ENCODE results near the gene DBP. TPM values are rescaled to one million over a fixed set of nuclear protein-coding genes. Genes with fewer than 3 reads are reported as not detected.
A peak's percentile ranks its signal among the peaks of the same experiment; 100 is the strongest.

DBP gene
- total and polyA plus RNA-seq, 2 of the 13 experiments (the other 11 are each of a cell fraction or from before 2014, with no cell fraction given) = 1.7 to 5.8 TPM

DNA sequence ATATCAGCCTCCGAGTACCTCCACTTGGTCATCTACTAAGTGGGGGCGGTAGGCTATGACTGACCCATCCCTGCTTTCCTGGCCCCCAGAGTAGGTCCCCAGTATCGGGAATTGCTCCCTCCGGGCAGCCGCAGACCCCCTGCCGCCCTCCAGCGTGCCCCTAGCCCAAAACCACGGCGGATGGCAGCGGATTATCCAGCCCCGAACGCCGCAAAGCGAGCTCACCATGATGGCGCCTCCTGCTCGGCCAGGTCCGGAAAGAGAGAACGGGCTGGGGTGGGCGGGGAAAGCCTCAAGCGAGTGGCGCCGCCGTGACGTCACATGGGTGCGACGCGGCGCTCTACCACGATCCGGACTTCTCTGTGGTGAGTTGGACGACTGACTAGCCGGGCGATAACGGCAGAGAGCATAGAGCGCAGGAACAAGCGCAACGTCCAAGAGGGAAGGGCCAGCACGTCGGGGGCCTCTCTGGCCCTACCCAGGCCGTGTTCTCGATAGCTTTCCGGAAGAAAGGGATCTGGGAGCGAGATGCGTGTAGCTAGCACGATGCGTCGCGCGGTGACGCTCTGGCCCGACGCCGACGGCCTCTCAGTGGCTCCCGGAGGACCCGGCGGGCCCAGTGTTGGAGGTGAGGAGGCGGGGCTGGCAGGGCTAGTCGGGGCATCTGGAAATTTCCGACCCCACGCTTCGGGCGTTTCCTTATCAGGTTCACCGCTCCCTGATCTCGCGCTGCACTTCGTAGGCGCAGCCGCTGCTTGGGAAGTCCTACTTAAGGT lies 18.1 kb downstream of the DBP start, which contains the start of the genes RPL18 and SPHK2 (continued):
- TF ChIP-seq, protein P1, sequence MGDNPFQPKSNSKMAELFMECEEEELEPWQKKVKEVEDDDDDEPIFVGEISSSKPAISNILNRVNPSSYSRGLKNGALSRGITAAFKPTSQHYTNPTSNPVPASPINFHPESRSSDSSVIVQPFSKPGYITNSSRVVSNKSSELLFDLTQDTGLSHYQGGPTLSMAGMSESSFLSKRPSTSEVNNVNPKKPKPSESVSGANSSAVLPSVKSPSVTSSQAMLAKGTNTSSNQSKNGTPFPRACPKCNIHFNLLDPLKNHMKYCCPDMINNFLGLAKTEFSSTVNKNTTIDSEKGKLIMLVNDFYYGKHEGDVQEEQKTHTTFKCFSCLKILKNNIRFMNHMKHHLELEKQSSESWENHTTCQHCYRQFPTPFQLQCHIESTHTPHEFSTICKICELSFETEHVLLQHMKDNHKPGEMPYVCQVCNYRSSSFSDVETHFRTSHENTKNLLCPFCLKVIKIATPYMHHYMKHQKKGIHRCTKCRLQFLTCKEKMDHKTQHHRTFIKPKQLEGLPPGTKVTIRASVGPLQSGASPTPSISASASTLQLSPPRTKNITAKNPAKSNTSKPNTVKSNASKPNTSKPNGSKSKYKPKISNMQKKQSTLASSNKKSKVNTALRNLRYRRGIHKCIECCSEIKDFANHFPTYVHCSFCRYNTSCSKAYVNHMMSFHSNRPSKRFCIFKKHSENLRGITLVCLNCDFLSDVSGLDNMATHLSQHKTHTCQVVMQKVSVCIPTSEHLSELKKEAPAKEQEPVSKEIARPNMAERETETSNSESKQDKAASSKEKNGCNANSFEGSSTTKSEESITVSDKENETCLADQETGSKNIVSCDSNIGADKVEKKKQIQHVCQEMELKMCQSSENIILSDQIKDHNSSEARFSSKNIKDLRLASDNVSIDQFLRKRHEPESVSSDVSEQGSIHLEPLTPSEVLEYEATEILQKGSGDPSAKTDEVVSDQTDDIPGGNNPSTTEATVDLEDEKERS (CRISPR knock-in tag; IDR thresholded peaks at IDR 0.05) = no peak
- TF ChIP-seq, protein P2, sequence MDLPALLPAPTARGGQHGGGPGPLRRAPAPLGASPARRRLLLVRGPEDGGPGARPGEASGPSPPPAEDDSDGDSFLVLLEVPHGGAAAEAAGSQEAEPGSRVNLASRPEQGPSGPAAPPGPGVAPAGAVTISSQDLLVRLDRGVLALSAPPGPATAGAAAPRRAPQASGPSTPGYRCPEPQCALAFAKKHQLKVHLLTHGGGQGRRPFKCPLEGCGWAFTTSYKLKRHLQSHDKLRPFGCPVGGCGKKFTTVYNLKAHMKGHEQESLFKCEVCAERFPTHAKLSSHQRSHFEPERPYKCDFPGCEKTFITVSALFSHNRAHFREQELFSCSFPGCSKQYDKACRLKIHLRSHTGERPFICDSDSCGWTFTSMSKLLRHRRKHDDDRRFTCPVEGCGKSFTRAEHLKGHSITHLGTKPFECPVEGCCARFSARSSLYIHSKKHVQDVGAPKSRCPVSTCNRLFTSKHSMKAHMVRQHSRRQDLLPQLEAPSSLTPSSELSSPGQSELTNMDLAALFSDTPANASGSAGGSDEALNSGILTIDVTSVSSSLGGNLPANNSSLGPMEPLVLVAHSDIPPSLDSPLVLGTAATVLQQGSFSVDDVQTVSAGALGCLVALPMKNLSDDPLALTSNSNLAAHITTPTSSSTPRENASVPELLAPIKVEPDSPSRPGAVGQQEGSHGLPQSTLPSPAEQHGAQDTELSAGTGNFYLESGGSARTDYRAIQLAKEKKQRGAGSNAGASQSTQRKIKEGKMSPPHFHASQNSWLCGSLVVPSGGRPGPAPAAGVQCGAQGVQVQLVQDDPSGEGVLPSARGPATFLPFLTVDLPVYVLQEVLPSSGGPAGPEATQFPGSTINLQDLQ (CRISPR knock-in tag; IDR thresholded peaks at IDR 0.05) = peak; percentile 91
- TF ChIP-seq, protein P3, sequence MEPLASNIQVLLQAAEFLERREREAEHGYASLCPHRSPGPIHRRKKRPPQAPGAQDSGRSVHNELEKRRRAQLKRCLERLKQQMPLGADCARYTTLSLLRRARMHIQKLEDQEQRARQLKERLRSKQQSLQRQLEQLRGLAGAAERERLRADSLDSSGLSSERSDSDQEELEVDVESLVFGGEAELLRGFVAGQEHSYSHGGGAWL (CRISPR knock-in tag; IDR thresholded peaks at IDR 0.05) = peak; percentile 92; the same call in 1 of the 2 replicates
- TF ChIP-seq ZNF790 (CRISPR knock-in tag; IDR thresholded peaks at IDR 0.05; ENCODE audit: borderline replicate concordance) (no peak), ZNF766 (CRISPR knock-in tag; IDR thresholded peaks at IDR 0.05; ENCODE audit: borderline replicate concordance) (peak; percentile 17; the same call in 1 of the 2 replicates), ZNF678 (CRISPR knock-in tag; IDR thresholded peaks at IDR 0.05) (no peak), ZNF780A (CRISPR knock-in tag; IDR thresholded peaks at IDR 0.05) (peak; percentile 90; the same call in 1 of the 2 replicates), ZNF3 (CRISPR knock-in tag; IDR thresholded peaks at IDR 0.05) (peak; percentile 57), RFX3 (CRISPR knock-in tag; IDR thresholded peaks at IDR 0.05) (0 out of 2 replicates have a peak, but pooled peaks have one; percentile 34), MIER2 (CRISPR knock-in tag; IDR thresholded peaks at IDR 0.05) (peak; percentile 68; the same call in 1 of the 2 replicates), NRL (CRISPR knock-in tag; IDR thresholded peaks at IDR 0.05; ENCODE audit: borderline replicate concordance) (peak; percentile 94), ZNF672 (CRISPR knock-in tag; IDR thresholded peaks at IDR 0.05) (peak; percentile 86), ATRX (CRISPR knock-in tag; IDR thresholded peaks at IDR 0.05; ENCODE audit: borderline replicate concordance) (no peak), NFKB2 (CRISPR knock-in tag; IDR thresholded peaks at IDR 0.05; ENCODE audit: borderline replicate concordance) (peak; percentile 60; the same call in 1 of the 2 replicates), WIZ (CRISPR knock-in tag; IDR thresholded peaks at IDR 0.05) (peak; percentile 95), ZNF230 (CRISPR knock-in tag; IDR thresholded peaks at IDR 0.05) (peak; percentile 51; the same call in 1 of the 2 replicates), ZNF12 (CRISPR knock-in tag; IDR thresholded peaks at IDR 0.05) (no peak), ZNF256 (CRISPR knock-in tag; conservative IDR thresholded peaks at IDR 0.05) (no peak)
- TF ChIP-seq, protein P4, sequence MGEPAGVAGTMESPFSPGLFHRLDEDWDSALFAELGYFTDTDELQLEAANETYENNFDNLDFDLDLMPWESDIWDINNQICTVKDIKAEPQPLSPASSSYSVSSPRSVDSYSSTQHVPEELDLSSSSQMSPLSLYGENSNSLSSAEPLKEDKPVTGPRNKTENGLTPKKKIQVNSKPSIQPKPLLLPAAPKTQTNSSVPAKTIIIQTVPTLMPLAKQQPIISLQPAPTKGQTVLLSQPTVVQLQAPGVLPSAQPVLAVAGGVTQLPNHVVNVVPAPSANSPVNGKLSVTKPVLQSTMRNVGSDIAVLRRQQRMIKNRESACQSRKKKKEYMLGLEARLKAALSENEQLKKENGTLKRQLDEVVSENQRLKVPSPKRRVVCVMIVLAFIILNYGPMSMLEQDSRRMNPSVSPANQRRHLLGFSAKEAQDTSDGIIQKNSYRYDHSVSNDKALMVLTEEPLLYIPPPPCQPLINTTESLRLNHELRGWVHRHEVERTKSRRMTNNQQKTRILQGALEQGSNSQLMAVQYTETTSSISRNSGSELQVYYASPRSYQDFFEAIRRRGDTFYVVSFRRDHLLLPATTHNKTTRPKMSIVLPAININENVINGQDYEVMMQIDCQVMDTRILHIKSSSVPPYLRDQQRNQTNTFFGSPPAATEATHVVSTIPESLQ (CRISPR knock-in tag; conservative IDR thresholded peaks at IDR 0.05) = no peak
- TF ChIP-seq, protein P5, sequence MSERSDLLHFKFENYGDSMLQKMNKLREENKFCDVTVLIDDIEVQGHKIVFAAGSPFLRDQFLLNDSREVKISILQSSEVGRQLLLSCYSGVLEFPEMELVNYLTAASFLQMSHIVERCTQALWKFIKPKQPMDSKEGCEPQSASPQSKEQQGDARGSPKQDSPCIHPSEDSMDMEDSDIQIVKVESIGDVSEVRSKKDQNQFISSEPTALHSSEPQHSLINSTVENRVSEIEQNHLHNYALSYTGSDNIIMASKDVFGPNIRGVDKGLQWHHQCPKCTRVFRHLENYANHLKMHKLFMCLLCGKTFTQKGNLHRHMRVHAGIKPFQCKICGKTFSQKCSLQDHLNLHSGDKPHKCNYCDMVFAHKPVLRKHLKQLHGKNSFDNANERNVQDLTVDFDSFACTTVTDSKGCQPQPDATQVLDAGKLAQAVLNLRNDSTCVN (CRISPR knock-in tag; IDR thresholded peaks at IDR 0.05; ENCODE audit: borderline replicate concordance) = peak; percentile 72

Data from HepG2 (cell line).